ENCODE measurements around the gene CHRNB2.

DNA sequence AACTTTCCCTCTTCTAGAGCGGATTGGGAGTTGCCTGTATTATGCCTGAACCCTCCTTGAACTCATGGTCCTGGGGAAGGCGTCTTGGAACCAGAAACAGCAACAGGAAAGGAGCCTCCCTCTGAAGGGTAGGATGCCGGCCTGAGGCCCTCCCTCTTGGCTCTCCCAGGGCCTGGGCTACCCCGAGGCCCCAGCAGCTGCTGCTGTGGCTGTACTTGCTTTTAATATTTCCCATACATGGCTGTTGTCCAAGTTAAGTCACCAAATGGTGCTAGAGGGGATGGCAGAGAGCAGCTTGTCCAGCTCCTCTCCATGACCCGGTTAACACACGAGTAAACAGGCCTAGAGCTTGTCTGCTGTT is 10.5 kb downstream of the CHRNB2 start:
- TF ChIP-seq, protein P1, sequence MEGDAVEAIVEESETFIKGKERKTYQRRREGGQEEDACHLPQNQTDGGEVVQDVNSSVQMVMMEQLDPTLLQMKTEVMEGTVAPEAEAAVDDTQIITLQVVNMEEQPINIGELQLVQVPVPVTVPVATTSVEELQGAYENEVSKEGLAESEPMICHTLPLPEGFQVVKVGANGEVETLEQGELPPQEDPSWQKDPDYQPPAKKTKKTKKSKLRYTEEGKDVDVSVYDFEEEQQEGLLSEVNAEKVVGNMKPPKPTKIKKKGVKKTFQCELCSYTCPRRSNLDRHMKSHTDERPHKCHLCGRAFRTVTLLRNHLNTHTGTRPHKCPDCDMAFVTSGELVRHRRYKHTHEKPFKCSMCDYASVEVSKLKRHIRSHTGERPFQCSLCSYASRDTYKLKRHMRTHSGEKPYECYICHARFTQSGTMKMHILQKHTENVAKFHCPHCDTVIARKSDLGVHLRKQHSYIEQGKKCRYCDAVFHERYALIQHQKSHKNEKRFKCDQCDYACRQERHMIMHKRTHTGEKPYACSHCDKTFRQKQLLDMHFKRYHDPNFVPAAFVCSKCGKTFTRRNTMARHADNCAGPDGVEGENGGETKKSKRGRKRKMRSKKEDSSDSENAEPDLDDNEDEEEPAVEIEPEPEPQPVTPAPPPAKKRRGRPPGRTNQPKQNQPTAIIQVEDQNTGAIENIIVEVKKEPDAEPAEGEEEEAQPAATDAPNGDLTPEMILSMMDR (optimal IDR thresholded peaks at IDR 0.05 in 1 of 3, IDR thresholded peaks at IDR 0.05 in 1 of 3, conservative IDR thresholded peaks at IDR 0.05 in 1 of 3; ENCODE audit: extremely low read depth in 1 of 3, insufficient read depth in 2 of 3, low read length in 3 of 3): no peak
- TF ChIP-seq EZH2 (IDR thresholded peaks at IDR 0.05; ENCODE audit: low read length): no peak
